Upper lobe of right lung (tissue), 1 donor: ENCODE measurements around the gene TBCD. TPM values are rescaled to one million over a fixed set of nuclear protein-coding genes. Genes with fewer than 3 reads are reported as not detected.

Experiments
- ATAC-seq: fragments of 200-7000 bp; cut with Tn5 transposase; one replicate; pipeline ENCODE4 v1.9.1; 2020; ENCODE audit warnings: mild to moderate bottlenecking, moderate library complexity
- DNase-seq: peaks from one replicate; pipeline ENCODE4 v3.0.0-alpha.2; 2020
- H3K27ac ChIP-seq: fragments of 200-600 bp; one replicate; pipeline ENCODE4 v1.8.0; 2022
- H3K27me3 ChIP-seq: fragments of 200-600 bp; one replicate; pipeline ENCODE4 v1.8.0; 2022; ENCODE audit warnings: mild to moderate bottlenecking
- H3K36me3 ChIP-seq: fragments of 200-600 bp; one replicate; pipeline ENCODE4 v1.8.0; 2022
- H3K4me1 ChIP-seq: fragments of 200-600 bp; one replicate; pipeline ENCODE4 v1.8.0; 2022
- H3K4me3 ChIP-seq: fragments of 200-600 bp; one replicate; pipeline ENCODE4 v1.8.0; 2022; ENCODE audit warnings: mild to moderate bottlenecking
- H3K9me3 ChIP-seq: fragments of 200-600 bp; one replicate; pipeline ENCODE4 v1.8.0; 2022
- CTCF ChIP-seq: fragments of 200-600 bp; IDR thresholded peaks from one replicate; pipeline ENCODE4 v1.8.0; 2022; ENCODE audit warnings: antibody characterized with exemption
- intact Hi-C: fragments of 100-400 bp; cut with DNase I; formaldehyde crosslinking; loops from one replicate; pipeline ENCODE4 v1.11.0; 2022
- total RNA-seq: library from RNA; stranded (reverse); fragmentation: NEBNext Ultra II Directional; extraction: Animal tissue kit (Norgen Biotek cat#: 25700); gene quantifications from one replicate; pipeline ENCODE4 v1.2.1, GENCODE V29; 2021
- donor health status: DM: no; HTN: yes; CAD: no; lungs with severe emphysema.

TBCD gene
- total RNA-seq, 1 donor from 2014 or later: 84.5 TPM

GRCh38 chr17:82848022-82848592 is 96.2 kb downstream of the TBCD start:
- Histone ChIP-seq H3K27ac (peak overlapping the region; percentile 77), H3K27me3 (no peaks in the 10 kb centered on the region), H3K9me3 (no peaks in the 10 kb centered on the region), H3K36me3 (no peaks in the 10 kb centered on the region), H3K4me3 (peak overlapping the region; percentile 36), H3K4me1 (no peaks in the 10 kb centered on the region)
- no peak for TF ChIP-seq CTCF
- DNase-seq (peak; percentile 89), ATAC-seq (peak; percentile 85)
- intact Hi-C loops: no loop called here

- DNase-seq: no peak
- no peaks in the 10 kb centered on the region for H3K27me3 ChIP-seq
- intact Hi-C loops: no loop called here
- H3K9me3 ChIP-seq: no peaks in the 10 kb centered on the region
- H3K36me3 ChIP-seq: no peaks in the 10 kb centered on the region
- no peaks in the 10 kb centered on the region for H3K4me1 ChIP-seq
- ATAC-seq: no peak
- H3K27ac ChIP-seq: no peak overlapping the region
- TF ChIP-seq CTCF: no peak
- no peak overlapping the region for H3K4me3 ChIP-seq
Observed at GRCh38 chr17:82849076-82849945, 97.4 kb downstream of the TBCD start.

GRCh38 chr17:82851381-82851780 is 99.5 kb downstream of the TBCD start:
- no peak for DNase-seq
- H3K4me1 ChIP-seq: no peaks in the 10 kb centered on the region
- no peaks in the 10 kb centered on the region for H3K27me3 ChIP-seq
- ATAC-seq: no peak
- no peak overlapping the region for H3K4me3 ChIP-seq
- intact Hi-C loops: no loop called here
- H3K36me3 ChIP-seq: no peaks in the 10 kb centered on the region
- H3K27ac ChIP-seq: no peak overlapping the region
- H3K9me3 ChIP-seq: no peaks in the 10 kb centered on the region
- TF ChIP-seq CTCF: no peak

GRCh38 chr17:82854226-82854625 is 102.4 kb downstream of the TBCD start:
- H3K27me3 ChIP-seq: no peaks in the 10 kb centered on the region
- no peaks in the 10 kb centered on the region for H3K9me3 ChIP-seq
- TF ChIP-seq CTCF: no peak
- no peaks in the 10 kb centered on the region for H3K36me3 ChIP-seq
- DNase-seq (no peak), ATAC-seq (no peak)
- peaks cover under 1% of the 10 kb centered on the region for H3K4me1 ChIP-seq
- no peak overlapping the region for H3K4me3 ChIP-seq
- intact Hi-C loops: no loop called here
- H3K27ac ChIP-seq: no peak overlapping the region

DNA sequence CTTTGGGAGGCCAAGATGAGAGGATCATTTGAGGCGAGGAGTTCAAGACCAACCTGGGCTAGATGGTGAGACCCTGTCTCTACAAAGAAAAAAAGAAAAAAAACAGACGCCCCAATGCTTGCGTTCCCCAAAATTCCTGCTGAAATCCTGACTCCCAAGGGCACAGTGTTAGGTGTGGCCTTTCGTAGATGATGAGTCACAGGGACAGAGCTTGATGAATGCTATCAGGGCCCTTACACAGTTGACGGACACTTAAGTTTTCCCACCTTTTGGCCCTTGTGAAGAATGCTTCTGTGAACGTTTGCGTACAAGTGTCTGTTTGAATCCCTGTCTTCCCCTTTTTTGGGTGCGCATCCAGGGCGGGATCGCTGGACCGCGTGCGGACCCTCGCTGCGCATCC is 104.5 kb downstream of the TBCD start:
- TF ChIP-seq CTCF: no peak
- intact Hi-C loops: no loop called here
- DNase-seq: no peak

More for the DNA sequence above, 104.5 kb downstream of the TBCD start:
- Histone ChIP-seq H3K27me3 (no peaks in the 10 kb centered on the region), H3K36me3 (no peaks in the 10 kb centered on the region), H3K27ac (no peak overlapping the region), H3K9me3 (no peaks in the 10 kb centered on the region), H3K4me1 (peaks cover 14% of the 10 kb centered on the region), H3K4me3 (no peak overlapping the region)
- ATAC-seq: no peak
